Raji (cell line): ENCODE data around the gene SALL3.

Experiments used
- POLR2A ChIP-seq: IDR thresholded peaks from 2 replicates; pipeline ENCODE4 v1.6.1; 2011; ENCODE audit warnings: low read depth, low read length, control low read depth; ENCODE audit not compliant: insufficient read depth

Gene SALL3

DNA sequence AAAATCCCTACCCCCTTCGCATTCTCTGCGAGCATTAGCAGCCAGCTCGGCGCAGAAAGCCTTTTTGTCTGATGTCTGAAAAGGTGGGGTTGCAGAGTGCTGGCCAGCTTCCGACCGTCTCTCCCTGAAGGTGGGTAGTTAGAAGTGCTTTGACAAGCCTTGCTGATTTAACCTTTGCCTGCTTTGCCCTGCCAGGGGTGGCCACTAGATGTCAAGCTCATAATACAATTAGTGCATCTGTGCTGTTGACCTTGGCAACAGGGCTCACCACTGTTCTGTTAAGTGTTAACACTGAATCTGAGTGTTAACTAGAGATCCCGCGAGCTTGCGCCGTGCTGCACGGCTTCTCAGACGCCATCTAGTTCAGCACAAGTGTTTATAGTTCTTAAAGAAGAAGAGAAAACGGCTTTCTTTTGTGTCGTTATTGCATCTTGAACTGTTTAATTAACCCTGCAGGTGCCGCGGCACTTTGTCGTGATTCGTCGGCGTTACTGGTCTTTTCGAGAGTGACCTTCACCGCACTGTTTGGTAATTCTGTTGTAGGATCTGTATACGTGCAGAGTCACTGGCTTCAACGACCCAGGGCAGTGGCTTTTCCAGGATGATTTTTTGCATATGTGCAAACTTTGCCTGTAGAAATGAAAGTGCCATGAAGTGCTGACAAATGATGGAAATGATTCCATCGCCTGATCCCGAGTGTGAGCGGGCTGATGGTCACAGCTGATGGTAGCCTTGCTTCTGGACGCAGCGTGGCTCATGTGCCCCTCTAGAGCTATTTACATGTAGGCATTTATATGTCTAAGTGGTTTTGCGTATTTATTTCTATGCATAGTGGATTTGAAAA, 5.5 kb downstream of the SALL3 start:
- no peak for TF ChIP-seq POLR2A

- TF ChIP-seq POLR2A = no peak
These were observed 6.4 kb downstream of the SALL3 start for GRCh38 chr18:78986018-78986481.

DNA sequence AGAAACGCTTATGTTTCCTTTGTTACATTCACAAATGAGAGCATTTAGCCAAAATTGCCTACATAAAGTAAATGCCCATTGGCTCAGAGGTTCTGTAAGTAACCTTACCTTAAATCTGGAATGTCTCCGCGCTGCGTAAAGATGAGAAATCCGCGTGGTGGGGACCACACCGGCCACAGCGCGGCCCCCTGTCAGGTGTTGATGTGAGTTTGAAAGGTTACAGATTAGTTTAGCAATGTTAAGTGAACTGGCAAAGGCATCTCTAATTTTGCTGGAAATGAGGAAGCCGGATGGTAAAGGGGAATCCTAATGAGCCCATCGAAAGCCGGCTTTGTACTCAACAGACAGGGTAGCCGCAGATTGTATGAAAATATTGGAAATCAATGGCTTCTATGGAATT, 11.8 kb downstream of the SALL3 start:
- TF ChIP-seq POLR2A = no peak

DNA sequence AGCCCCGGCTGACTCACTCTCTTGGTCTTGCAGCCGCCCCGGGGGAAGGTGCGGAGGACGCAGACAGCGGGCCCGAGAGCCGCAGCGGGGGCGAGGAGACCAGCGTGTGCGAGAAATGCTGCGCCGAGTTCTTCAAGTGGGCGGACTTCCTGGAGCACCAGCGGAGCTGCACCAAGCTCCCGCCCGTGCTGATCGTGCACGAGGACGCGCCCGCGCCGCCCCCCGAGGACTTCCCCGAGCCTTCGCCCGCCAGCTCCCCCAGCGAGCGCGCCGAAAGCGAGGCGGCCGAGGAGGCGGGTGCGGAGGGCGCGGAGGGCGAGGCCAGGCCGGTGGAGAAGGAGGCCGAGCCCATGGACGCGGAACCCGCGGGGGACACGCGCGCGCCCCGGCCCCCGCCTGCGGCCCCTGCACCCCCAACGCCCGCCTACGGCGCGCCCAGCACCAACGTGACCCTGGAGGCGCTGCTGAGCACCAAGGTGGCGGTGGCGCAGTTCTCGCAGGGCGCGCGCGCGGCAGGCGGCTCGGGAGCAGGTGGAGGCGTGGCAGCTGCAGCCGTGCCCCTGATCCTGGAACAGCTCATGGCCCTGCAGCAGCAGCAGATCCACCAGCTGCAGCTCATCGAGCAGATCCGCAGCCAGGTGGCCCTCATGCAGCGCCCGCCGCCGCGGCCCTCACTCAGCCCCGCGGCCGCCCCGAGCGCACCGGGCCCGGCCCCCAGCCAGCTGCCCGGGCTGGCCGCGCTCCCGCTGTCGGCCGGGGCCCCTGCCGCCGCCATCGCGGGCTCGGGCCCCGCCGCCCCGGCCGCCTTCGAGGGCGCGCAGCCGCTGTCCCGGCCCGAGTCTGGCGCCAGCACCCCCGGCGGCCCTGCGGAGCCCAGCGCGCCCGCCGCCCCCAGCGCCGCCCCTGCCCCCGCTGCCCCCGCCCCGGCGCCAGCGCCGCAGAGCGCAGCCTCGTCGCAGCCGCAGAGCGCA, 12.7 kb downstream of the SALL3 start:
- no peak for TF ChIP-seq POLR2A

DNA sequence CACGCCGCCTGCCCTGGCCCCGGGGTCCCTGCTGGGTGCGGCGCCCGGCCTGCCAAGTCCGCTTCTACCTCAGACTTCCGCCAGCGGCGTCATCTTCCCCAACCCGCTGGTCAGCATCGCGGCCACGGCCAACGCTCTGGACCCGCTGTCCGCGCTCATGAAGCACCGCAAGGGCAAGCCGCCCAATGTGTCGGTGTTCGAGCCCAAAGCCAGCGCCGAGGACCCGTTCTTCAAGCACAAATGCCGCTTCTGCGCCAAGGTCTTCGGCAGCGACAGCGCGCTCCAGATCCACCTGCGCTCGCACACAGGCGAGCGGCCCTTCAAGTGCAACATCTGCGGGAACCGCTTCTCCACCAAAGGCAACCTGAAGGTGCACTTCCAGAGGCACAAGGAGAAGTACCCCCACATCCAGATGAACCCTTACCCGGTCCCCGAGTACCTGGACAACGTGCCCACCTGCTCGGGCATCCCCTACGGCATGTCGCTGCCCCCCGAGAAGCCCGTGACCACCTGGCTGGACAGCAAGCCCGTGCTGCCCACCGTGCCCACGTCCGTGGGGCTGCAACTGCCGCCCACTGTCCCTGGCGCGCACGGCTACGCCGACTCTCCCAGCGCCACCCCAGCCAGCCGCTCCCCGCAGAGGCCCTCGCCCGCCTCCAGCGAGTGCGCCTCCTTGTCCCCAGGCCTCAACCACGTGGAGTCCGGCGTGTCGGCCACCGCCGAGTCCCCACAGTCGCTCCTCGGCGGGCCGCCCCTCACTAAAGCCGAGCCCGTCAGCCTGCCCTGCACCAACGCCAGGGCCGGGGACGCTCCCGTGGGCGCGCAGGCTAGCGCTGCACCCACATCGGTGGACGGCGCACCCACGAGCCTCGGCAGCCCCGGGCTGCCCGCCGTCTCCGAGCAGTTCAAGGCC, 13.7 kb downstream of the SALL3 start:
- no peak for TF ChIP-seq POLR2A

DNA sequence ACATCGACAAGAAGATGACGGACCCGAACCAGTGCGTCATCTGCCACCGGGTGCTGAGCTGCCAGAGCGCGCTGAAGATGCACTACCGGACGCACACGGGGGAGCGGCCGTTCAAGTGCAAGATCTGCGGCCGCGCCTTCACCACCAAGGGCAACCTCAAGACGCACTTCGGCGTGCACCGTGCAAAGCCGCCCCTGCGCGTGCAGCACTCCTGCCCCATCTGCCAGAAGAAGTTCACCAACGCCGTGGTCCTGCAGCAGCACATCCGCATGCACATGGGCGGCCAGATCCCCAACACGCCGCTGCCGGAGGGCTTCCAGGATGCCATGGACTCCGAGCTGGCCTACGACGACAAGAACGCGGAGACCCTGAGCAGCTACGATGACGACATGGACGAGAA, 14.4 kb downstream of the SALL3 start:
- no peak for TF ChIP-seq POLR2A

GRCh38 chr18:78994531-78994930, 14.9 kb downstream of the SALL3 start:
- TF ChIP-seq POLR2A = no peak

- no peak for TF ChIP-seq POLR2A
These were observed 15.5 kb downstream of the SALL3 start for GRCh38 chr18:78994977-78995582.

- no peak for TF ChIP-seq POLR2A
These were observed 16.2 kb downstream of the SALL3 start for GRCh38 chr18:78995740-78996395.

GRCh38 chr18:78996741-78997490, 17.3 kb downstream of the SALL3 start:
- TF ChIP-seq POLR2A = no peak

DNA sequence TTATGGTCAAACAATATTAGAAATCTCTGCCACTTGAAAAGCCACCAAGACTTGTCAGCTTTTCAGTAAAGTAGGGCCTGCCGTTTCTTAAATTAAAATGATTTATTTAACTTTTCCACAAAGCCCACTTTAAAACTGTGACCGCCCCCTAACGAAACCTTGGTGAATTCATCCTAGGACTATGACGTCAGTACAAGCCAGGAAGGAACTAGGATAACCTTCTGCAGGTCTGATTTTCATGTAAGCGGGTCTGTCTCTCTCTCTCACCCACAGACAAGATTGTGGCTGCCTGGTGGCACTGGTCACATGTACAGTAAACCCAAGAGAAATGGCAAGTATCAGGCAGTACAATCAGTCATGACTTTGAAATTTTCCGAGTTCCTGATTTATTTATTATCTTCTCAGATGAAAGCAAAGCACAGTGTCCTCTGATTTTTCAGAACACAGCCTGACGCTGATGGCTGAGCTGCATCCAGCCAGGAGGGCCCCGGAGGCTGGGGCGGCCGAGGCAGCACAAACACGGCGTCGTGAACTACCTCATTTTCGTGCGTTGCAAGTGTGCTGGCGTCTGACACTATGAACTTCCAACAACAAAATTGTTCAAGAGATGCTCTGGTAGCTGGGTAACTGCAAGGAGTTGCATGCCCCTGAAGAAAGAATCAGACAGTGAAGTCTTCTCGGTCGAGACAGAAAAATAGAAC, 18.9 kb downstream of the SALL3 start:
- no peak for TF ChIP-seq POLR2A

DNA sequence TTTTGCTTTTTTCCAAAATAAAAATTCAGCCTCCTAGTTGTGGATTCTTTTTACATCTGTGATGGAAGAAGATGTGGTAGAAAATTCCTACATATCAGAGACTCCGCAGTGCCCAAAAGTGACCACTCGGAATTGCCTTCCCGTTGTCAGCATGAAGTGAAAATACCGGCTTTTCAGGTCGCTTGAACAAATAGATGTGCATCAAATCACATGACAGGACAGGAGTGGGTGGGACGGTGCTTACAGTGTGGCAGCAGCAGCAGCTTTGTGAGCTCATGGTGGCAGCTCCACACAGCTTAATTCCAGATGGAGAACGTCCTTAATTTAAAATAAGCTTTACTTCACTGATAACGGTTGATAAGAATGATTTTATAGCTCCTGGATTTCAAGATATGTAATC, 20.3 kb downstream of the SALL3 start:
- no peak for TF ChIP-seq POLR2A

DNA sequence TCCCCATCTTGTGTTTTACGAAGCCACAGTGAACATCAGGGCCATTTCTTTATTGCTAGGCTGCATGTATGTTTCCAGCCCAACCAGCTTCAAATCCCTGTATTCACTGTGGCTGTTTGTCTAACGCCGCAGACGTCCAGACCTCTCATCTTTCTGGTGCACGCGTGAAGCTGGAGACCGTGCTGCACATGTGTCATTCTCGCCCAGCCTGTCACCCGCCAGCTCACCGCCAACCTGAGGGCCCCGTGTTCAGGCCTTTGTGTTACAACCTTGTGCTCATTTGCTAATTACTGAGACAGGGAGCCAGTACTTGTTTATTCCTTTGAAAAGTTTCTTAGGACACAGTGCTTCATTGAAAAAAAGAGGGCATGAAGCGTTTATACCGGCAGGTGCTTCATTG, 21.4 kb downstream of the SALL3 start:
- no peak for TF ChIP-seq POLR2A
